MM.1S (cell line): ENCODE measurements around the gene CCDC86.

Source experiments
- DNase-seq: peaks from one replicate; pipeline ENCODE4 v3.0.0-alpha.2; 2015
- H2AFZ ChIP-seq: fragments of 300-600 bp; sonication (generic); 2 replicates; pipeline ENCODE4 v1.6.0; 2016; ENCODE audit warnings: antibody characterized with exemption, low read length
- H3F3A ChIP-seq: fragments of 300-600 bp; sonication (generic); 2 replicates; pipeline ENCODE4 v1.6.1; 2016; ENCODE audit warnings: mild to moderate bottlenecking, antibody characterized with exemption, low read length, moderate library complexity, mixed read lengths; ENCODE audit not compliant: insufficient read depth
- H3K27ac ChIP-seq: fragments of 300-600 bp; sonication (generic); 2 replicates; pipeline ENCODE4 v1.5.1; 2016; ENCODE audit warnings: mild to moderate bottlenecking, low read length
- H3K27me3 ChIP-seq: fragments of 300-600 bp; sonication (generic); replicated peaks from 2 replicates; pipeline ENCODE4 v1.6.0; 2016; ENCODE audit warnings: low read length; ENCODE audit not compliant: insufficient read depth
- H3K36me3 ChIP-seq: fragments of 300-600 bp; sonication (generic); replicated peaks from 2 replicates; pipeline ENCODE4 v1.6.1; 2016; ENCODE audit warnings: mild to moderate bottlenecking, low read length, mixed read lengths; ENCODE audit not compliant: insufficient read depth
- H3K4me1 ChIP-seq: fragments of 300-600 bp; sonication (generic); 2 replicates; pipeline ENCODE4 v1.6.1; 2016; ENCODE audit warnings: low read length, mixed read lengths
- H3K4me2 ChIP-seq: fragments of 300-600 bp; sonication (generic); 2 replicates; pipeline ENCODE4 v1.6.0; 2016; ENCODE audit warnings: low read depth, low read length
- H3K4me3 ChIP-seq: fragments of 300-600 bp; sonication (generic); 2 replicates; pipeline ENCODE4 v1.5.1; 2016; ENCODE audit warnings: low read length, mixed read lengths
- H3K79me2 ChIP-seq: fragments of 300-600 bp; sonication (generic); 2 replicates; pipeline ENCODE4 v1.6.1; 2016; ENCODE audit warnings: mixed run types, low read length, mixed read lengths
- H3K9ac ChIP-seq: fragments of 300-600 bp; sonication (generic); 2 replicates; pipeline ENCODE4 v1.6.1; 2016; ENCODE audit warnings: low read length, mixed read lengths
- H3K9me2 ChIP-seq: fragments of 300-600 bp; sonication (generic); replicated peaks from 2 replicates; pipeline ENCODE4 v1.6.1; 2016; ENCODE audit warnings: mild to moderate bottlenecking, low read length, mixed read lengths; ENCODE audit not compliant: insufficient read depth
- H3K9me3 ChIP-seq: fragments of 300-600 bp; sonication (generic); replicated peaks from 2 replicates; pipeline ENCODE4 v1.6.1; 2016; ENCODE audit warnings: mild to moderate bottlenecking, low read length, mixed read lengths; ENCODE audit not compliant: insufficient read depth
- H4K20me1 ChIP-seq: fragments of 300-600 bp; sonication (generic); 2 replicates; pipeline ENCODE4 v1.6.1; 2016; ENCODE audit warnings: mild to moderate bottlenecking, low read length, moderate library complexity, mixed read lengths; ENCODE audit not compliant: insufficient read depth
- EZH2 ChIP-seq: fragments of 300-600 bp; sonication (generic); optimal IDR thresholded peaks from 2 replicates; pipeline ENCODE3; 2017; ENCODE audit warnings: low read depth, mild to moderate bottlenecking, antibody characterized with exemption, low read length, mixed read lengths
- EZH2phosphoT487 ChIP-seq: fragments of 300-600 bp; sonication (generic); IDR thresholded peaks from 2 replicates; pipeline ENCODE4 v1.6.1; 2018; ENCODE audit warnings: antibody characterized with exemption, low read length
- TF ChIP-seq, protein P1 (sequence below): fragments of 300-600 bp; sonication (generic); IDR thresholded peaks from 2 replicates; pipeline ENCODE4 v1.5.1; 2016; ENCODE audit warnings: antibody characterized with exemption, low read length, mixed read lengths

The CCDC86 gene

DNA sequence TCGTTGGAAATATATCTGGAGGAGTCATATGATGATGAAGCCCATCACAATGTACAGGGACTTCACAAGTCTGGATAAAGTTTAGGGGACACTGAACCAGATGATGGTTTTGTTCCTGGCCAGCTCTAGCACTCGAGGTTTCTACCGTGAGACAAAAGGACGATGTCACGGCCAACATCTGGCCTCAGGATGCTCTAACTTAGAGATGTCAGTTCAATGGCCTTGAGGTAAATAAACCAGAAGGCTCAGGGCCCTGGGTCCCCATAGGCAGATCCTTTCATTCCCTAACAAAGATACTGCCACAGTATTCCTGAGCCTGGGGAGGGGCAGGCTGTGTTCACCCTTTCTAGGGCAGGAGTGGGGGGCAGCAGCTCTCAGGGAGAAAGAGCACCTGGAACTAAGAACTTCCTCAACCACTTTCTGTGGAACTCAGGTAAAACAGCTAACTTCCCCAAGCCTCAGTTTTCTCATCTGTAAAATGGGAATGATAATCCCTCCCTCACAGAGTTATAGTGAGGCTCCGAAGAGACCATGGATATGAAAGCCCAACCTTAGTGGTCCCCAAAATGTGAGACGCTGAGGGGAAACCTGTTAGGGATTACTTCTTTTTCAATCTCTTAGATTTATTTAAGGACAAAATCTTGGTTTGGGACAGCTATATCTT is 38.5 kb upstream of the CCDC86 start:
- Histone ChIP-seq H3K27ac (no peak overlapping the region), H3K9ac (no peak overlapping the region), H3K36me3 (no peaks in the 10 kb centered on the region)

DNA sequence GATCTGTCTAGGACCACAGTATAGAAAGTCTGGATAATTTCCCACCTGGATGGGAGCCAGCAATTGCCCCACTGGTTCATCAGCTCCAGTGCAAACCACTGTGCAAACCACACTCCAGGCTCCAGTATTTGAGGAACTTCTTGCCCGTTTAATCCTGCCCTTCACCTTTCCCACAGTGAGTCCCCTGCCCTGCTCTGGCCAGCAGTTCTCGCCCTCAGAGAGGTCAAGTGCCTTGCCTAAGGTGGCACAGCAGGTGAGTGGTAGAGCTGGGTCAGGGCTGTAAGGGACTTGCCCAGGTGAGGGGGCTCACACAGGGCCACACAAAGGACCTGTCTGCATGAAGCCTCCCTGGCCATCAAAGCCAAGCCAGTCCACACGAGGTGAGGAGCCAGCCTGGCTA is 32.7 kb upstream of the CCDC86 start:
- H3K4me2 ChIP-seq = no peak overlapping the region
- H2AFZ ChIP-seq = no peak overlapping the region
- H3F3A ChIP-seq = no peaks in the 10 kb centered on the region
- TF ChIP-seq EZH2phosphoT487 (no peak), EZH2 (no peak)
- H3K4me3 ChIP-seq = no peak overlapping the region
- no peaks in the 10 kb centered on the region for H3K79me2 ChIP-seq
- H3K27ac ChIP-seq = no peak overlapping the region
- no peaks in the 10 kb centered on the region for H3K9me2 ChIP-seq
- no peaks in the 10 kb centered on the region for H3K9me3 ChIP-seq
- H3K27me3 ChIP-seq = no peaks in the 10 kb centered on the region
- DNase-seq = no peak
- H3K36me3 ChIP-seq = no peaks in the 10 kb centered on the region
- H4K20me1 ChIP-seq = no peaks in the 10 kb centered on the region
- no peaks in the 10 kb centered on the region for H3K4me1 ChIP-seq
- no peak overlapping the region for H3K9ac ChIP-seq

More for the DNA sequence above, 38.5 kb upstream of the CCDC86 start:
- Histone ChIP-seq H3K4me1 (no peaks in the 10 kb centered on the region), H3K9me3 (no peaks in the 10 kb centered on the region), H3K79me2 (no peaks in the 10 kb centered on the region), H3K4me2 (no peak overlapping the region), H3K4me3 (no peak overlapping the region), H2AFZ (no peak overlapping the region), H3K9me2 (no peaks in the 10 kb centered on the region), H4K20me1 (no peaks in the 10 kb centered on the region), H3K27me3 (no peaks in the 10 kb centered on the region; the same call in 1 of the 2 replicates), H3F3A (no peaks in the 10 kb centered on the region)
- no peak for DNase-seq
- TF ChIP-seq EZH2 = no peak
- TF ChIP-seq EZH2phosphoT487 = no peak
- TF ChIP-seq, protein P1, sequence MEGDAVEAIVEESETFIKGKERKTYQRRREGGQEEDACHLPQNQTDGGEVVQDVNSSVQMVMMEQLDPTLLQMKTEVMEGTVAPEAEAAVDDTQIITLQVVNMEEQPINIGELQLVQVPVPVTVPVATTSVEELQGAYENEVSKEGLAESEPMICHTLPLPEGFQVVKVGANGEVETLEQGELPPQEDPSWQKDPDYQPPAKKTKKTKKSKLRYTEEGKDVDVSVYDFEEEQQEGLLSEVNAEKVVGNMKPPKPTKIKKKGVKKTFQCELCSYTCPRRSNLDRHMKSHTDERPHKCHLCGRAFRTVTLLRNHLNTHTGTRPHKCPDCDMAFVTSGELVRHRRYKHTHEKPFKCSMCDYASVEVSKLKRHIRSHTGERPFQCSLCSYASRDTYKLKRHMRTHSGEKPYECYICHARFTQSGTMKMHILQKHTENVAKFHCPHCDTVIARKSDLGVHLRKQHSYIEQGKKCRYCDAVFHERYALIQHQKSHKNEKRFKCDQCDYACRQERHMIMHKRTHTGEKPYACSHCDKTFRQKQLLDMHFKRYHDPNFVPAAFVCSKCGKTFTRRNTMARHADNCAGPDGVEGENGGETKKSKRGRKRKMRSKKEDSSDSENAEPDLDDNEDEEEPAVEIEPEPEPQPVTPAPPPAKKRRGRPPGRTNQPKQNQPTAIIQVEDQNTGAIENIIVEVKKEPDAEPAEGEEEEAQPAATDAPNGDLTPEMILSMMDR = no peak

DNA sequence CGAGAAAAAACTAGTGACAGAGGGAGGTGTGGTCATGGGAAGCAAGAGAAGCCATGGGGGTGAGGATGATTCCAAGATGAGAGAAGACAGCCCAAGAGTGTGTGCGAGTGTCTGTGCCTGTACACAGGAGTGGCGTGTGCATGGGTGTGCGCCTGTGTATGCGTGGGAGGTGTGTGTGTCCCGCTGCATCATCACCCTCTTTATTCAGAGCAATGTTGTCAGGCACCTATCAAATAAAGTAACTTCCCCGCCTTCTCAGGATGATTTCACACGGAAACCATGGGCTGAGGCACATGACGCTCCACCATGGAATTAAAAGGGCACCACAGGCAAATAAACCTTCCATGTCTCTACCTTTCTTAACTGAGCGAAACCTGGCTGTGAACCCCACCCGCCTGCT is 32.2 kb upstream of the CCDC86 start:
- Histone ChIP-seq H3K4me1 (no peaks in the 10 kb centered on the region), H4K20me1 (no peaks in the 10 kb centered on the region)

More for the DNA sequence above, 32.2 kb upstream of the CCDC86 start:
- no peak overlapping the region for H2AFZ ChIP-seq
- H3K9ac ChIP-seq = no peak overlapping the region
- DNase-seq = no peak
- no peaks in the 10 kb centered on the region for H3F3A ChIP-seq
- TF ChIP-seq EZH2 = no peak
- TF ChIP-seq, protein P1 = no peak
- TF ChIP-seq EZH2phosphoT487 = no peak
- H3K36me3 ChIP-seq = no peaks in the 10 kb centered on the region
- H3K9me3 ChIP-seq = no peaks in the 10 kb centered on the region
- no peaks in the 10 kb centered on the region for H3K79me2 ChIP-seq
- H3K27me3 ChIP-seq = no peaks in the 10 kb centered on the region
- no peak overlapping the region for H3K4me2 ChIP-seq
- no peaks in the 10 kb centered on the region for H3K9me2 ChIP-seq
- no peak overlapping the region for H3K4me3 ChIP-seq
- no peak overlapping the region for H3K27ac ChIP-seq
